Mucosa of descending colon (tissue), 3 donors: ENCODE results near the gene AASDH. TPM values are rescaled to one million over a fixed set of nuclear protein-coding genes. Genes with fewer than 3 reads are reported as not detected.

Experiments used
- ATAC-seq: fragments of 200-7000 bp; cut with Tn5 transposase; one replicate; pipeline ENCODE4 v1.9.1; 2020; ENCODE audit warnings: mild to moderate bottlenecking, moderate library complexity
- DNase-seq, 3 donors: peaks; one replicate each; pipeline ENCODE4 v3.0.0-alpha.2; 2020
- H3K36me3 ChIP-seq: fragments of 200-600 bp; one replicate; pipeline ENCODE4 v1.8.0; 2021; ENCODE audit warnings: low read depth, mild to moderate bottlenecking
- H3K4me1 ChIP-seq: fragments of 200-600 bp; one replicate; pipeline ENCODE4 v1.8.0; 2021; ENCODE audit warnings: low read depth, mild to moderate bottlenecking
- H3K4me3 ChIP-seq: fragments of 200-600 bp; one replicate; pipeline ENCODE4 v1.8.0; 2021; ENCODE audit warnings: mild to moderate bottlenecking
- H3K9me3 ChIP-seq: fragments of 200-600 bp; one replicate; pipeline ENCODE4 v1.8.0; 2021; ENCODE audit warnings: mild to moderate bottlenecking
- intact Hi-C, 2 donors: fragments of 100-400 bp; cut with DNase I in 1 of 2; cut with micrococcal nuclease in 1 of 2; formaldehyde crosslinking; loops; one replicate each; pipeline versions ENCODE4 v1.11.0 to v1.11.1; 2022; cut with DNase I, micrococcal nuclease
- total RNA-seq, 3 donors: library from RNA; stranded (reverse); fragmentation: NEBNext Ultra II Directional in 2 of 3; extraction: Animal tissue kit (Norgen Biotek cat#: 25700) in 2 of 3; gene quantifications; one replicate each; pipeline versions ENCODE4 v1.2.1 to v1.2.4, GENCODE V29; 2021 to 2023
- TF ChIP-seq, protein P1 (sequence below): fragments of 200-600 bp; IDR thresholded peaks from one replicate; pipeline ENCODE4 v1.8.0; 2022; ENCODE audit warnings: antibody characterized with exemption, mild to moderate bottlenecking
- donor health status: DM: no; HTN: no; CAD: no; lungs with moderate emphysema.
- donor health status: DM: no; HTN: no; CAD: no.
- donor health status: DM: no; HTN: yes; CAD: no.

Gene AASDH
- total RNA-seq, 3 donors from 2014 or later, result 8.9 to 9.6 (median 9.2) TPM

DNA sequence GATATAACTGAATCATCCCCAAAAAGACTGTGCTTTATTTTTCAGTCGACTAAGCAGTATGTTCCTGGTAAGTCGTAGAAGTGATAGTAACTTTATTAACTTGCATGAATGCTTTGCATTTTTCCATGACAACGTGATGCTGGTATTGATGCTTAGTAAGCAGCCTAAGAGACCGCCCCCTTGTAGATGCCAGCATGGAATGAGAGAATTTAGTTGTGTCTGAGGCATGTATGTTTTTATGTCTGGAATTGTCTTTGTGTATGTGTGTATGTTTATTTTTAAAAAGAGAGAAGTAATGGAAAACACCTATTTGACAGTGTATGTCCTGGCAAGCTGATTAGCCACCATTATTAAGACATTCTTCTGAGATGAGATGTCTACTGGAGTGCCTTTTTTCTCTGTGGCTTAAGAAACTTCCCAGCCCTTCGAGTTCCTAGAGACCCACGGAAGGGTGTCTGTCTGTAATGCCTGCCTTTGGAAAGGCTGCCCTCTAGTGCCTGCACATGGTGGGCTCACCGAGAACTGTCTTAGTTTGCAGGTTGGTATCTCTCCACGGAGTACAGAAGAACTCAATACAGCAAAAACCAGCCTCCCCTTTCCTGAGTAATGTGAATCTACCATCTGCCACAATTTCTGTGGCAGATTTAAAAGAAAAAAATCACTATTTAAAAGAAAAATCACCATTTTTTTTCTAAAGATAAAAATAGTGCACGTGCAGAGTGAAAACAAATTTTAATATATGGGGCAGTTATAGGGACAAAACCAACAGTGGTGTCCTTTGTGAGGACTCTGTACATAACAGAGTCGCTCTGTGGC, 85.9 kb downstream of the AASDH start:
- Histone ChIP-seq H3K36me3 (no peaks in the 10 kb centered on the region), H3K9me3 (no peaks in the 10 kb centered on the region), H3K4me1 (peaks cover 3% of the 10 kb centered on the region), H3K4me3 (no peak overlapping the region)
- peak; percentile 91 for ATAC-seq
- TF ChIP-seq, protein P1, sequence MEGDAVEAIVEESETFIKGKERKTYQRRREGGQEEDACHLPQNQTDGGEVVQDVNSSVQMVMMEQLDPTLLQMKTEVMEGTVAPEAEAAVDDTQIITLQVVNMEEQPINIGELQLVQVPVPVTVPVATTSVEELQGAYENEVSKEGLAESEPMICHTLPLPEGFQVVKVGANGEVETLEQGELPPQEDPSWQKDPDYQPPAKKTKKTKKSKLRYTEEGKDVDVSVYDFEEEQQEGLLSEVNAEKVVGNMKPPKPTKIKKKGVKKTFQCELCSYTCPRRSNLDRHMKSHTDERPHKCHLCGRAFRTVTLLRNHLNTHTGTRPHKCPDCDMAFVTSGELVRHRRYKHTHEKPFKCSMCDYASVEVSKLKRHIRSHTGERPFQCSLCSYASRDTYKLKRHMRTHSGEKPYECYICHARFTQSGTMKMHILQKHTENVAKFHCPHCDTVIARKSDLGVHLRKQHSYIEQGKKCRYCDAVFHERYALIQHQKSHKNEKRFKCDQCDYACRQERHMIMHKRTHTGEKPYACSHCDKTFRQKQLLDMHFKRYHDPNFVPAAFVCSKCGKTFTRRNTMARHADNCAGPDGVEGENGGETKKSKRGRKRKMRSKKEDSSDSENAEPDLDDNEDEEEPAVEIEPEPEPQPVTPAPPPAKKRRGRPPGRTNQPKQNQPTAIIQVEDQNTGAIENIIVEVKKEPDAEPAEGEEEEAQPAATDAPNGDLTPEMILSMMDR, result peak; percentile 68
- intact Hi-C loops, result no loop called here
- DNase-seq, result peak in 2 of 3 donors; percentile 85 to 90

DNA sequence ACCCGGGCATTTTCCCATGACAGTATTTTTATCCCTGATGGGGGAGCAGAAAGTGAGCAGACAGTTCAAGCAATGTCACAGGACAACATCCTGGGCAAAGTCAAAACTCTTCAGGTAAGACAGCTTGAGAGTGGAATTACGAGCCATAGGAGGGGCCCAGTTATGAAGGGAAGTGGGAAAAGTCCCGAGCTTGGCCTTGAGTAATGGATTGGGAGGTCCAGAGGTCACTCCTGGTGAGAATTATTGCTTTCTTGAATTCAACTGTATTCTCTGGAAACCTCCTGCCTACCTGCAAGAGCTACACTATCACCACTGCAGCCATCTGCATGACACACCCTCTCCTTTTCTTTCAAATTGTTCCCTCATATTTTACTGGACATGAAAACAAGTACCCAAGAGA, 89.1 kb downstream of the AASDH start:
- Histone ChIP-seq H3K4me3 (no peak overlapping the region), H3K9me3 (no peaks in the 10 kb centered on the region), H3K4me1 (peaks cover 4% of the 10 kb centered on the region), H3K36me3 (no peaks in the 10 kb centered on the region)
- TF ChIP-seq, protein P1, result no peak
- intact Hi-C loops, result no loop called here
- DNase-seq, result peak in 1 of 3 donors; percentile 44
- ATAC-seq, result peak; percentile 74

DNA sequence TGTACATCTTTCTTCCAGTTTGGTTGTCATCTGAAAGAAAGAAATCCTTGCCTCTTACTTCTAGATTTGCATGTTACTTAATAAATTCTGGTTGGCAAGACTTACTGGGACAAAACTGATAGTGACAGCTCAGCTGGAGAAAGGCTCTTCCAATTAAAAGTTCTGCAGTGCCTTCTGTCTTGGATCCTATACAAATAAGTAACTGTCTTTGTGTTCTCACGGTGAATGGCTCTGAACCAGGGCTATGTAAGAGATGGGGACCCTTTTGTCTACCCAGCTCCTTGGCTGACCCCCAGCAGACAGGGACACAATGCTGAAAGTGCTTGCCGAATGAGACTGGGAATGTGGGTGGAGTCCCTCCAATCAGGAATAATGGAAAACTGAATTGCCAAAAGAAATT, 89.5 kb downstream of the AASDH start:
- H3K4me3 ChIP-seq, result no peak overlapping the region
- intact Hi-C loops, result no loop called here
- no peaks in the 10 kb centered on the region for H3K36me3 ChIP-seq
- ATAC-seq (no peak), DNase-seq (no peak)
- H3K9me3 ChIP-seq, result no peaks in the 10 kb centered on the region
- H3K4me1 ChIP-seq, result peaks cover 4% of the 10 kb centered on the region
- TF ChIP-seq, protein P1, result no peak

DNA sequence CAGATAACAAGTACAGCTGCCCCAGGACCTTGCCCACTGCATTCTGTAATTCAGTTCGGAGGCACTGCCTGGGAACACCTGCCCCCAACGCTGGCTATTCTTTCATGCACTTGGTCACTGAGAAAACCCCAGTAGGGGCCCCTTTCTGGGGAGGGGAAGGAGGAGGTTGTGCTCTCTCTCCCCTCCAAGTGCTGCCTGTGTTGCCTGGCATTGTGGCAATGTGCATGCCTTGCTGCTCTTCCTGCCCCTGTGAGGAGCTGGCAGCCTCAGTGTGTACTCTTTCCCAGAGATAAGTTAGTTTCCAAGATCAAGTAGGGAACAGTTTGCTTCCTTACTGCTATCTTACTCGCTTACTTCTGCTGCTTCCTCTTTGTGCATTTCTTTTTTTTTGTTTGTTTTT, 90.8 kb downstream of the AASDH start:
- peak in 1 of 3 donors; percentile 20 for DNase-seq
- H3K4me1 ChIP-seq, result peaks cover 4% of the 10 kb centered on the region

DNA sequence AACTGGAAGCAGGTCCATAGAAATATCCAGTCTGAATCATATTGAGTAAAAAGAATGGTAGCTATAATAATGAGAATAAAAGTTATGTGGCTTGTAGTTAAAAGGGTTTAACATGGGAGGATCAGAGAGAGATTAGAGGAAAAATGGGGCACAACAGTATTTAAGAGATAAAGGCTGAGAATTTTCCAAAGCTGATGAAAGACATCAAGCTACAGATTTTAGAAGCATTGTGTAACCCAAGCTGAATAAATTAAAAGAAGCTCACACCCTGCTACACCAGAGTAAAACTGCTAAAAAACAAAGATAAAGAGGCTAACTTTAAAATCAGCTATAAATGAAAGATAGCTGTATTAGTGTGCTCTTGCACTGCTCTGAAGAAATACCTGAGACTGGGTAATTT, 94.2 kb downstream of the AASDH start:
- H3K4me3 ChIP-seq, result no peak overlapping the region
- H3K4me1 ChIP-seq, result peaks cover 8% of the 10 kb centered on the region
- no peak for ATAC-seq
- no peaks in the 10 kb centered on the region for H3K9me3 ChIP-seq
- TF ChIP-seq, protein P1, result no peak
- H3K36me3 ChIP-seq, result no peaks in the 10 kb centered on the region
- intact Hi-C loops, result no loop called here
- DNase-seq, result no peak

More for the DNA sequence above, 90.8 kb downstream of the AASDH start:
- Histone ChIP-seq H3K9me3 (no peaks in the 10 kb centered on the region), H3K36me3 (no peaks in the 10 kb centered on the region), H3K4me3 (no peak overlapping the region)
- TF ChIP-seq, protein P1, result no peak
- intact Hi-C loops, result no loop called here
- ATAC-seq, result peak; percentile 66
